GM19372 (cell line): Measurements from ENCODE around the gene RNU6-9.
"Not testable (repeated sequence)": the region's sequence is repeated elsewhere in the genome, so short reads cannot be mapped to it uniquely, and the experiment has no call there.

Source experiments
- ATAC-seq: cut with Tn5 transposase; IDR thresholded peaks from one replicate; pipeline ENCODE4 v1.9.1; 2021; ENCODE audit warnings: mild to moderate bottlenecking, low read depth, moderate library complexity; ENCODE audit not compliant: unreplicated experiment

RNU6-9 gene

GRCh38 chr19:876780-877314 lies 16.4 kb upstream of the RNU6-9 start:
- no peak for ATAC-seq

- ATAC-seq, result not testable (repeated sequence)
These were observed 15.2 kb upstream of the RNU6-9 start for GRCh38 chr19:877992-878660.

GRCh38 chr19:878751-879561 lies 14.3 kb upstream of the RNU6-9 start:
- ATAC-seq, result not testable (repeated sequence)

GRCh38 chr19:879711-880438 lies 13.4 kb upstream of the RNU6-9 start:
- ATAC-seq, result no peak

- ATAC-seq, result no peak
These were observed 11.8 kb upstream of the RNU6-9 start for GRCh38 chr19:881385-882071.

GRCh38 chr19:882871-883497 lies 10.3 kb upstream of the RNU6-9 start:
- ATAC-seq, result no peak

- ATAC-seq, result no peak
These were observed 9.5 kb upstream of the RNU6-9 start for GRCh38 chr19:883661-884211.

- no peak for ATAC-seq
These were observed 8.7 kb upstream of the RNU6-9 start for GRCh38 chr19:884420-885211.

- no peak for ATAC-seq
These were observed 7.6 kb upstream of the RNU6-9 start for GRCh38 chr19:885536-886224.

- ATAC-seq, result no peak
These were observed 6.2 kb upstream of the RNU6-9 start for GRCh38 chr19:887072-887471.

- no peak for ATAC-seq
These were observed 5.7 kb upstream of the RNU6-9 start for GRCh38 chr19:887599-887998.

GRCh38 chr19:888581-889385 lies 4.5 kb upstream of the RNU6-9 start:
- no peak for ATAC-seq

GRCh38 chr19:889662-890295 lies 3.5 kb upstream of the RNU6-9 start:
- no peak for ATAC-seq

- no peak for ATAC-seq
These were observed 2.5 kb upstream of the RNU6-9 start for GRCh38 chr19:890831-891230.

- ATAC-seq, result not testable (repeated sequence)
These were observed 1.7 kb upstream of the RNU6-9 start for GRCh38 chr19:891421-892200.

- no peak for ATAC-seq
These were observed 916 bp upstream of the RNU6-9 start for GRCh38 chr19:892243-892893.
